AG04450 (cell line): ENCODE results near the gene SMURF1. TPM values are rescaled to one million over a fixed set of nuclear protein-coding genes. Genes with fewer than 3 reads are reported as not detected.

Experiments
- CTCF ChIA-PET: fragments of 300-600, 350-600 bp; formaldehyde crosslinking; extraction: SDS; loops from one replicate; lab custom pipeline; 2022; ENCODE audit warnings: antibody characterized with exemption, inconsistent platforms; lab: Charles Lee
- POLR2A ChIA-PET: fragments of 350-600 bp; formaldehyde crosslinking; extraction: SDS; loops from one replicate; lab custom pipeline; 2021; ENCODE audit warnings: antibody characterized with exemption, inconsistent platforms; lab: Yijun Ruan, JAX
- DNase-seq: peaks from one replicate; pipeline ENCODE4 v3.0.0-alpha.2; 2011; ENCODE audit warnings: low read depth, low spot score
- H3K27ac ChIP-seq: one replicate; pipeline ENCODE4 v1.5.1; 2012; ENCODE audit warnings: low read depth, low read length, control low read depth
- H3K27me3 ChIP-seq: one replicate; pipeline ENCODE4 v1.6.0; 2012; ENCODE audit warnings: low read length; ENCODE audit not compliant: control insufficient read depth, insufficient read depth
- H3K4me3 ChIP-seq: 2 replicates; pipeline ENCODE4 v1.5.1; 2011; ENCODE audit warnings: mild to moderate bottlenecking, low read depth, low read length, control low read depth
- H3K9me3 ChIP-seq: 2 replicates; pipeline ENCODE4 v1.5.1; 2012; ENCODE audit warnings: low read length; ENCODE audit not compliant: control insufficient read depth, insufficient read depth
- CTCF ChIP-seq: IDR thresholded peaks from 2 replicates; pipeline ENCODE4 v1.5.1; 2011; ENCODE audit warnings: low read depth, low read length, control low read depth, inconsistent platforms
- polyA plus RNA-seq: library from polyadenylated mRNA; depleted of rRNA; stranded (reverse); fragments of >200 nt; gene quantifications from 2 replicates; pipeline ENCODE4 v1.2.3, GENCODE V29; 2011

The SMURF1 gene
- polyA plus RNA-seq, 1 experiment = 17.1 TPM

GRCh38 chr7:99123571-99124033 lies 20.3 kb downstream of the SMURF1 start:
- Histone ChIP-seq H3K27ac (peak overlapping the region; percentile 13), H3K4me3 (no peak overlapping the region), H3K27me3 (no peaks in the 10 kb centered on the region), H3K9me3 (no peaks in the 10 kb centered on the region; the same call in 1 of the 2 replicates)
- TF ChIP-seq CTCF = no peak
- POLR2A ChIA-PET = no interaction called here
- DNase-seq = no peak
- CTCF ChIA-PET = interaction anchor here (0.8 kb wide), 1 partner anchor 9 kb away, joined by 3 read pairs; no protein-coding TSS in a partner anchor

GRCh38 chr7:99122762-99123161 lies 21.1 kb downstream of the SMURF1 start:
- DNase-seq = no peak
- TF ChIP-seq CTCF = no peak
- POLR2A ChIA-PET = no interaction called here
- H3K27ac ChIP-seq = no peak overlapping the region
- no peak overlapping the region for H3K4me3 ChIP-seq
- H3K27me3 ChIP-seq = no peaks in the 10 kb centered on the region
- CTCF ChIA-PET = no interaction called here
- no peaks in the 10 kb centered on the region; the same call in 1 of the 2 replicates for H3K9me3 ChIP-seq

GRCh38 chr7:99121496-99122021 lies 22.3 kb downstream of the SMURF1 start:
- H3K9me3 ChIP-seq = no peaks in the 10 kb centered on the region; the same call in 1 of the 2 replicates
- CTCF ChIA-PET = interaction anchor here (0.7 kb wide), 1 partner anchor 21 kb away, joined by 11 read pairs; no protein-coding TSS in a partner anchor
- H3K27ac ChIP-seq = peak overlapping the region; percentile 31
- POLR2A ChIA-PET = interaction anchor here (0.6 to 2.2 kb wide), 2 partner anchors 11 to 14 kb away, joined by 3 to 7 read pairs; no protein-coding TSS in a partner anchor
- H3K27me3 ChIP-seq = no peaks in the 10 kb centered on the region
- H3K4me3 ChIP-seq = no peak overlapping the region
- no peak for DNase-seq
- no peak for TF ChIP-seq CTCF

- TF ChIP-seq CTCF = no peak
- CTCF ChIA-PET = interaction anchor here (0.7 to 1.2 kb wide), 3 partner anchors 9 to 190 kb away, joined by 4 to 11 read pairs (median 4); no protein-coding TSS in a partner anchor
- Histone ChIP-seq H3K4me3 (no peak overlapping the region), H3K27ac (no peak overlapping the region), H3K27me3 (no peaks in the 10 kb centered on the region), H3K9me3 (no peaks in the 10 kb centered on the region; the same call in 1 of the 2 replicates)
- POLR2A ChIA-PET = interaction anchor here (0.6 to 2.2 kb wide), 4 partner anchors 12 to 200 kb away, joined by 3 to 7 read pairs (median 3); no protein-coding TSS in a partner anchor
- no peak for DNase-seq
Measured at GRCh38 chr7:99120916-99121315, 23.0 kb downstream of the SMURF1 start.

- ChIA-PET CTCF (interaction anchor here (0.6 to 1.2 kb wide), 3 partner anchors 10 to 191 kb away, joined by 4 read pairs; no protein-coding TSS in a partner anchor), POLR2A (interaction anchor here (0.6 to 2.2 kb wide), 4 partner anchors 12 to 200 kb away, joined by 3 to 7 read pairs (median 4); no protein-coding TSS in a partner anchor)
- Histone ChIP-seq H3K4me3 (no peak overlapping the region), H3K27me3 (no peaks in the 10 kb centered on the region), H3K9me3 (no peaks in the 10 kb centered on the region; the same call in 1 of the 2 replicates), H3K27ac (no peak overlapping the region)
- DNase-seq = no peak
- TF ChIP-seq CTCF = no peak
Measured at GRCh38 chr7:99120501-99120900, 23.4 kb downstream of the SMURF1 start.
